SK-N-SH (cell line): ENCODE results near the gene ZNF688. TPM values are rescaled to one million over a fixed set of nuclear protein-coding genes. Genes with fewer than 3 reads are reported as not detected.

Experiments used
- CTCF ChIA-PET: fragments of 300-600, 350-600 bp; formaldehyde crosslinking; extraction: SDS; loops from one replicate; lab custom pipeline; 2021; lab: Yijun Ruan, JAX
- POLR2A ChIA-PET: fragments of 350-600 bp; sonication (Branson Sonifier 250); formaldehyde crosslinking; extraction: SDS; loops from one replicate; lab custom pipeline; 2020; ENCODE audit warnings: antibody characterized with exemption, inconsistent platforms; lab: Yijun Ruan, JAX
- DNase-seq: peaks from one replicate; pipeline ENCODE4 v3.0.0; 2012
- H2AFZ ChIP-seq: fragments of 200-600 bp; sonication (generic); 2 replicates; pipeline ENCODE4 v1.8.1; 2016; ENCODE audit warnings: antibody characterized with exemption, mild to moderate bottlenecking, low read depth
- H3F3A ChIP-seq: fragments of 200-600 bp; sonication (generic); replicated peaks from 2 replicates; pipeline ENCODE3; 2016; ENCODE audit warnings: antibody characterized with exemption, mild to moderate bottlenecking; ENCODE audit not compliant: insufficient read depth
- H3K27ac ChIP-seq, 2 experiments: fragments of 200-500 bp in 1 of 2; fragments of 200-600 bp in 1 of 2; sonication (Bioruptor generic) in 1 of 2; sonication (generic), shearing (Covaris generic) in 1 of 2; 2 replicates each; pipeline versions ENCODE4 v1.5.1 to v1.6.1; 2014 to 2016; ENCODE audit warnings: low read depth in 2 of 2, inconsistent platforms in 1 of 2, low read length in 1 of 2, mild to moderate bottlenecking in 1 of 2, mixed read lengths in 1 of 2
- H3K27me3 ChIP-seq: fragments of 200-600 bp; sonication (generic), shearing (Covaris generic); 2 replicates; pipeline ENCODE4 v1.6.1; 2016; ENCODE audit warnings: mixed run types; ENCODE audit not compliant: insufficient read depth
- H3K36me3 ChIP-seq, 2 experiments: fragments of 200-500 bp in 1 of 2; fragments of 200-600 bp in 1 of 2; sonication (Bioruptor generic) in 1 of 2; sonication (generic) in 1 of 2; replicated peaks in 1 of 2; 2 replicates each; pipeline versions ENCODE3 to v1.5.1; 2014 to 2016; ENCODE audit warnings: low read length in 1 of 2, mild to moderate bottlenecking in 1 of 2; ENCODE audit not compliant: insufficient read depth in 2 of 2, control insufficient read depth in 1 of 2
- H3K4me1 ChIP-seq, 2 experiments: fragments of 200-500 bp in 1 of 2; fragments of 200-600 bp in 1 of 2; sonication (Bioruptor generic) in 1 of 2; sonication (generic), shearing (Covaris generic) in 1 of 2; 2 replicates each; pipeline versions ENCODE4 v1.5.1 to v1.6.1; 2014 to 2016; ENCODE audit warnings: low read depth in 1 of 2, low read length in 1 of 2, mixed run types in 1 of 2; ENCODE audit not compliant: insufficient read depth in 2 of 2, control insufficient read depth in 1 of 2
- H3K4me2 ChIP-seq: fragments of 200-600 bp; sonication (generic), shearing (Covaris generic); 2 replicates; pipeline ENCODE4 v1.6.1; 2017; ENCODE audit warnings: mixed run types
- H3K4me3 ChIP-seq, 2 experiments: fragments of 200-500 bp in 1 of 2; fragments of 200-600 bp in 1 of 2; sonication (Bioruptor generic) in 1 of 2; sonication (generic), shearing (Covaris generic) in 1 of 2; 2 replicates each; pipeline versions ENCODE4 v1.5.1 to v1.8.1; 2014 to 2016; ENCODE audit warnings: low read depth in 2 of 2, inconsistent platforms in 1 of 2, low read length in 1 of 2, mild to moderate bottlenecking in 1 of 2, mixed read lengths in 1 of 2, moderate library complexity in 1 of 2
- H3K79me2 ChIP-seq: fragments of 200-600 bp; sonication (generic); 2 replicates; pipeline ENCODE4 v1.8.1; 2017; ENCODE audit warnings: mild to moderate bottlenecking; ENCODE audit not compliant: insufficient read depth
- H3K9ac ChIP-seq: fragments of 200-600 bp; sonication (generic); 2 replicates; pipeline ENCODE4 v1.6.1; 2017; ENCODE audit warnings: mixed run types
- H3K9me2 ChIP-seq: fragments of 200-600 bp; sonication (generic); 2 replicates; pipeline ENCODE4 v1.6.1; 2017; ENCODE audit warnings: mixed run types
- H3K9me3 ChIP-seq: fragments of 200-600 bp; sonication (generic); 2 replicates; pipeline ENCODE4 v1.6.1; 2017; ENCODE audit warnings: mixed run types, mild to moderate bottlenecking, moderate library complexity
- H4K20me1 ChIP-seq: fragments of 200-600 bp; sonication (generic); 2 replicates; pipeline ENCODE4 v1.6.1; 2017; ENCODE audit warnings: mild to moderate bottlenecking, mixed run types; ENCODE audit not compliant: insufficient read depth
- EP300 ChIP-seq, 2 experiments: IDR thresholded peaks; 2 replicates each; pipeline versions ENCODE4 v1.4.0 to v1.6.1; 2012; ENCODE audit warnings: borderline replicate concordance in 1 of 2, low read depth in 1 of 2, low read length in 1 of 2
- EZH2phosphoT487 ChIP-seq: fragments of 200-600 bp; sonication (generic); IDR thresholded peaks from 2 replicates; pipeline ENCODE4 v1.6.1; 2017; ENCODE audit warnings: low read depth, mixed run types, mild to moderate bottlenecking, antibody characterized with exemption, moderate library complexity, borderline replicate concordance
- FOSL2 ChIP-seq: IDR thresholded peaks from 2 replicates; pipeline ENCODE4 v1.4.0; 2012; ENCODE audit warnings: low read depth, mild to moderate bottlenecking, moderate library complexity, borderline replicate concordance
- JUND ChIP-seq: IDR thresholded peaks from 2 replicates; pipeline ENCODE4 v1.4.0; 2012
- NRF1 ChIP-seq: IDR thresholded peaks from 2 replicates; pipeline ENCODE4 v1.6.1; 2012; ENCODE audit warnings: low read depth, mild to moderate bottlenecking, low read length
- POLR2AphosphoS5 ChIP-seq: IDR thresholded peaks from 2 replicates; pipeline ENCODE4 v1.6.1; 2012; ENCODE audit warnings: low read depth, low read length
- RCOR1 ChIP-seq: fragments of 150-350 bp; IDR thresholded peaks from 2 replicates; pipeline ENCODE4 v1.6.1; 2017; ENCODE audit warnings: antibody characterized with exemption, low read length
- RFX5 ChIP-seq: IDR thresholded peaks from 2 replicates; pipeline ENCODE4 v1.6.1; 2012; ENCODE audit warnings: mild to moderate bottlenecking, improper control_type of control experiment, low read length
- RXRA ChIP-seq: IDR thresholded peaks from 2 replicates; pipeline ENCODE4 v1.4.0; 2012; ENCODE audit warnings: low read depth, mild to moderate bottlenecking, borderline replicate concordance
- SIN3A ChIP-seq: IDR thresholded peaks from 2 replicates; pipeline ENCODE4 v1.6.1; 2012; ENCODE audit warnings: low read depth, mild to moderate bottlenecking, low read length, moderate library complexity, borderline replicate concordance
- TAF1 ChIP-seq: IDR thresholded peaks from 2 replicates; pipeline ENCODE4 v1.6.1; 2012; ENCODE audit warnings: low read depth, mild to moderate bottlenecking, low read length, moderate library complexity, borderline replicate concordance
- TEAD4 ChIP-seq: IDR thresholded peaks from 2 replicates; pipeline ENCODE4 v1.4.0; 2012; ENCODE audit warnings: mild to moderate bottlenecking, borderline replicate concordance; ENCODE audit not compliant: insufficient read depth
- WGBS: methylation state at CpG from one replicate; pipeline ENCODE4 v1.1.6; 2017; ENCODE audit warnings: low lambda C conversion rate; 5-methylcytosine and 5-hydroxymethylcytosine counted together
- polyA plus RNA-seq, 3 experiments: library from polyadenylated mRNA; depleted of rRNA; stranded (reverse); fragments of >200 nt; gene quantifications; 2 replicates each; pipeline ENCODE4 v1.2.3, GENCODE V29; 2012
- TF ChIP-seq, protein P1 (sequence below): IDR thresholded peaks from 2 replicates; pipeline ENCODE4 v1.6.1; 2012; ENCODE audit warnings: mild to moderate bottlenecking, low read depth, low read length, moderate library complexity
- TF ChIP-seq, protein P2 (sequence below): fragments of 150-350 bp; IDR thresholded peaks from 2 replicates; pipeline ENCODE4 v1.6.1; 2016; ENCODE audit warnings: mild to moderate bottlenecking, low read depth, low read length
- TF ChIP-seq, protein P3 (sequence below): fragments of 200-600 bp; sonication (generic); IDR thresholded peaks from 2 replicates; pipeline ENCODE4 v1.6.1; 2017; ENCODE audit warnings: antibody characterized with exemption, mild to moderate bottlenecking, moderate library complexity
- TF ChIP-seq, protein P4 (sequence below): IDR thresholded peaks from 2 replicates; pipeline ENCODE4; 2012

ZNF688 gene
- polyA plus RNA-seq, 1 of the 3 experiments (the other 2 are of a cell fraction): 13.4 TPM

DNA sequence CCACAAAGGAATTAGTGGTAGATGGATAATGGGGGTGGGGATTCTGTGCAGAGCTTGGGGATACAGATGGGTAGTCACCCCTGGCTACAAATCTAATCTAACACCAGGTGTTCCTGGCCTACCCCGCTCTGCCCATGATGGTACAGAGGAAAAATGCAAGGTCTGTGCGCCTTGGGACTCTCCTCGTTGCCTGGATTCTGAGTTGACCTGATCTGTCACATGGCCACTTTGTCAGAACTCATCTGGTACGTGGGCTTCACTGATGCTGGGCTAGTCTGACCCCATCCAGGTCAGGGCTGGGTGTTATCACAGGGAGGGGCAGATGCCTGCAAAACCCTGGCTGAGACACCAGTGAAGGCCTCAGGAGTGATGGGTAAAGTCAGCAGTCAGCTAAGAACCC, 18.6 kb downstream of the ZNF688 start:
- no peaks in the 10 kb centered on the region for H3K9me3 ChIP-seq
- H3K79me2 ChIP-seq: peaks cover 26% of the 10 kb centered on the region
- no peaks in the 10 kb centered on the region for H3K27me3 ChIP-seq
- peaks cover 0 to 21% of the 10 kb centered on the region in 2 experiments for H3K36me3 ChIP-seq
- TF ChIP-seq RCOR1 (no peak), JUND (no peak), NRF1 (no peak)
- TF ChIP-seq, protein P1, sequence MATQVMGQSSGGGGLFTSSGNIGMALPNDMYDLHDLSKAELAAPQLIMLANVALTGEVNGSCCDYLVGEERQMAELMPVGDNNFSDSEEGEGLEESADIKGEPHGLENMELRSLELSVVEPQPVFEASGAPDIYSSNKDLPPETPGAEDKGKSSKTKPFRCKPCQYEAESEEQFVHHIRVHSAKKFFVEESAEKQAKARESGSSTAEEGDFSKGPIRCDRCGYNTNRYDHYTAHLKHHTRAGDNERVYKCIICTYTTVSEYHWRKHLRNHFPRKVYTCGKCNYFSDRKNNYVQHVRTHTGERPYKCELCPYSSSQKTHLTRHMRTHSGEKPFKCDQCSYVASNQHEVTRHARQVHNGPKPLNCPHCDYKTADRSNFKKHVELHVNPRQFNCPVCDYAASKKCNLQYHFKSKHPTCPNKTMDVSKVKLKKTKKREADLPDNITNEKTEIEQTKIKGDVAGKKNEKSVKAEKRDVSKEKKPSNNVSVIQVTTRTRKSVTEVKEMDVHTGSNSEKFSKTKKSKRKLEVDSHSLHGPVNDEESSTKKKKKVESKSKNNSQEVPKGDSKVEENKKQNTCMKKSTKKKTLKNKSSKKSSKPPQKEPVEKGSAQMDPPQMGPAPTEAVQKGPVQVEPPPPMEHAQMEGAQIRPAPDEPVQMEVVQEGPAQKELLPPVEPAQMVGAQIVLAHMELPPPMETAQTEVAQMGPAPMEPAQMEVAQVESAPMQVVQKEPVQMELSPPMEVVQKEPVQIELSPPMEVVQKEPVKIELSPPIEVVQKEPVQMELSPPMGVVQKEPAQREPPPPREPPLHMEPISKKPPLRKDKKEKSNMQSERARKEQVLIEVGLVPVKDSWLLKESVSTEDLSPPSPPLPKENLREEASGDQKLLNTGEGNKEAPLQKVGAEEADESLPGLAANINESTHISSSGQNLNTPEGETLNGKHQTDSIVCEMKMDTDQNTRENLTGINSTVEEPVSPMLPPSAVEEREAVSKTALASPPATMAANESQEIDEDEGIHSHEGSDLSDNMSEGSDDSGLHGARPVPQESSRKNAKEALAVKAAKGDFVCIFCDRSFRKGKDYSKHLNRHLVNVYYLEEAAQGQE: no peak
- TF ChIP-seq, protein P2, sequence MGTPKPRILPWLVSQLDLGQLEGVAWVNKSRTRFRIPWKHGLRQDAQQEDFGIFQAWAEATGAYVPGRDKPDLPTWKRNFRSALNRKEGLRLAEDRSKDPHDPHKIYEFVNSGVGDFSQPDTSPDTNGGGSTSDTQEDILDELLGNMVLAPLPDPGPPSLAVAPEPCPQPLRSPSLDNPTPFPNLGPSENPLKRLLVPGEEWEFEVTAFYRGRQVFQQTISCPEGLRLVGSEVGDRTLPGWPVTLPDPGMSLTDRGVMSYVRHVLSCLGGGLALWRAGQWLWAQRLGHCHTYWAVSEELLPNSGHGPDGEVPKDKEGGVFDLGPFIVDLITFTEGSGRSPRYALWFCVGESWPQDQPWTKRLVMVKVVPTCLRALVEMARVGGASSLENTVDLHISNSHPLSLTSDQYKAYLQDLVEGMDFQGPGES: no peak
- TF ChIP-seq, protein P3, sequence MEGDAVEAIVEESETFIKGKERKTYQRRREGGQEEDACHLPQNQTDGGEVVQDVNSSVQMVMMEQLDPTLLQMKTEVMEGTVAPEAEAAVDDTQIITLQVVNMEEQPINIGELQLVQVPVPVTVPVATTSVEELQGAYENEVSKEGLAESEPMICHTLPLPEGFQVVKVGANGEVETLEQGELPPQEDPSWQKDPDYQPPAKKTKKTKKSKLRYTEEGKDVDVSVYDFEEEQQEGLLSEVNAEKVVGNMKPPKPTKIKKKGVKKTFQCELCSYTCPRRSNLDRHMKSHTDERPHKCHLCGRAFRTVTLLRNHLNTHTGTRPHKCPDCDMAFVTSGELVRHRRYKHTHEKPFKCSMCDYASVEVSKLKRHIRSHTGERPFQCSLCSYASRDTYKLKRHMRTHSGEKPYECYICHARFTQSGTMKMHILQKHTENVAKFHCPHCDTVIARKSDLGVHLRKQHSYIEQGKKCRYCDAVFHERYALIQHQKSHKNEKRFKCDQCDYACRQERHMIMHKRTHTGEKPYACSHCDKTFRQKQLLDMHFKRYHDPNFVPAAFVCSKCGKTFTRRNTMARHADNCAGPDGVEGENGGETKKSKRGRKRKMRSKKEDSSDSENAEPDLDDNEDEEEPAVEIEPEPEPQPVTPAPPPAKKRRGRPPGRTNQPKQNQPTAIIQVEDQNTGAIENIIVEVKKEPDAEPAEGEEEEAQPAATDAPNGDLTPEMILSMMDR: no peak
- TF ChIP-seq, all 33 proteins: peak for 0
- Histone ChIP-seq H3K4me3 (no peak overlapping the region), H3K4me1 (peaks cover 0 to 3% of the 10 kb centered on the region in 2 experiments; a peak in 1 of 4 replicates), H3K27ac (no peak overlapping the region), H2AFZ (no peak overlapping the region), H3K4me2 (no peak overlapping the region), H3K9ac (no peak overlapping the region), H3K9me2 (no peaks in the 10 kb centered on the region), H4K20me1 (no peaks in the 10 kb centered on the region), H3F3A (no peaks in the 10 kb centered on the region)
- DNase-seq: no peak
- ChIA-PET CTCF (interaction anchor here (1.5 to 4.1 kb wide), 2 partner anchors 17 to 103 kb away, joined by 3 to 16 read pairs; no protein-coding TSS in a partner anchor), POLR2A (no interaction called here)
- WGBS: 90% methylated on average over 2 of the region's 4 CpGs

DNA sequence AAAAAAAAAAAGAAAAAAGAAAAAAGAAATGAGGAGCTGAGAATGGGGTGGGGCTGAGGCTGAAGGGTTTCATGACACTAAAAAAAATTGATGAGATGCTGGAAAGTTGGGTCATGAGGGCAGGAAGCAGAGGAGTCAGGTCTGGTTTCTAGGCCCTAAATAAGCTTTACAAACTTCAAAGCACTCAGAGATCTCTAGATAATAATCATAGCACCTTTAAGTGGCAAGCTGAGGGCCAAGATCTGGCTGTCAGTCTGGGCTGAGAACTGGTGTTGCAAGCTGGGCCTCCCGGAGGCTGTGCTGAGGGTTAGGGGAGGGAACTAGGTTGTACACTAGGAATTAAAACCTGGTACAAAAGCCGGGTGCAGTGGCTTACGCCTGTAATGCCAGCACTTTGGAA, 19.7 kb downstream of the ZNF688 start:
- Histone ChIP-seq H3K9me3 (no peaks in the 10 kb centered on the region), H3K27me3 (no peaks in the 10 kb centered on the region), H3K4me3 (no peak overlapping the region), H3F3A (no peaks in the 10 kb centered on the region), H3K4me1 (peaks cover 0 to 3% of the 10 kb centered on the region in 2 experiments; a peak in 1 of 4 replicates), H3K9ac (no peak overlapping the region), H3K27ac (no peak overlapping the region), H2AFZ (no peak overlapping the region), H3K36me3 (peaks cover 0 to 21% of the 10 kb centered on the region in 2 experiments), H3K79me2 (peaks cover 15% of the 10 kb centered on the region), H3K4me2 (no peak overlapping the region), H3K9me2 (no peaks in the 10 kb centered on the region), H4K20me1 (no peaks in the 10 kb centered on the region)
- DNase-seq: no peak
- ChIA-PET POLR2A (no interaction called here), CTCF (no interaction called here)
- WGBS: 94% methylated on average over 2 of the region's 3 CpGs
- TF ChIP-seq JUND: no peak
- TF ChIP-seq EZH2phosphoT487: no peak
- TF ChIP-seq EP300 (IDR thresholded peaks at IDR 0.05; ENCODE audit: borderline replicate concordance in 1 of 2, low read depth in 1 of 2, low read length in 1 of 2): no peak
- no peak for TF ChIP-seq RFX5
- TF ChIP-seq, protein P2: no peak
- no peak for TF ChIP-seq RCOR1
- TF ChIP-seq SIN3A: no peak
- no peak for TF ChIP-seq TAF1
- no peak for TF ChIP-seq POLR2AphosphoS5
- TF ChIP-seq RXRA: no peak
- TF ChIP-seq, protein P4, sequence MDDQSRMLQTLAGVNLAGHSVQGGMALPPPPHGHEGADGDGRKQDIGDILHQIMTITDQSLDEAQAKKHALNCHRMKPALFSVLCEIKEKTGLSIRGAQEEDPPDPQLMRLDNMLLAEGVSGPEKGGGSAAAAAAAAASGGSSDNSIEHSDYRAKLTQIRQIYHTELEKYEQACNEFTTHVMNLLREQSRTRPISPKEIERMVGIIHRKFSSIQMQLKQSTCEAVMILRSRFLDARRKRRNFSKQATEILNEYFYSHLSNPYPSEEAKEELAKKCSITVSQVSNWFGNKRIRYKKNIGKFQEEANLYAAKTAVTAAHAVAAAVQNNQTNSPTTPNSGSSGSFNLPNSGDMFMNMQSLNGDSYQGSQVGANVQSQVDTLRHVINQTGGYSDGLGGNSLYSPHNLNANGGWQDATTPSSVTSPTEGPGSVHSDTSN: no peak
- no peak for TF ChIP-seq FOSL2
- no peak for TF ChIP-seq TEAD4
